CD14-positive monocyte (primary cell): ENCODE data around the gene RYR3. TPM values are rescaled to one million over a fixed set of nuclear protein-coding genes. Genes with fewer than 3 reads are reported as not detected.

ENCODE experiments used
- DNase-seq, 3 donors: peaks; one replicate each; pipeline ENCODE4 v3.0.0-alpha.2; 2011 to 2022
- H2AFZ ChIP-seq: 2 replicates; pipeline ENCODE4 v1.6.0; 2012; ENCODE audit warnings: mild to moderate bottlenecking, low read depth, low read length, inconsistent platforms; ENCODE audit not compliant: insufficient read depth, poor library complexity, severe bottlenecking
- H3K27ac ChIP-seq, 2 donors: 1 replicate in 1 of 2; 2 replicates in 1 of 2; pipeline ENCODE4 v1.5.1; 2012 to 2013; ENCODE audit warnings: low read length in 2 of 2, control low read depth in 1 of 2, inconsistent platforms in 1 of 2, low read depth in 1 of 2, mild to moderate bottlenecking in 1 of 2
- H3K27me3 ChIP-seq, 2 donors: one replicate each; pipeline versions ENCODE4 v1.6.0 to v1.6.1; 2011 to 2013; ENCODE audit warnings: low read length in 2 of 2; ENCODE audit not compliant: control insufficient read depth in 2 of 2, insufficient read depth in 2 of 2
- H3K36me3 ChIP-seq, 2 donors: replicated peaks in 1 of 2; 1 replicate in 1 of 2; 2 replicates in 1 of 2; pipeline versions ENCODE4 v1.5.1 to v1.6.1; 2012 to 2013; ENCODE audit warnings: low read length in 2 of 2, control low read depth in 1 of 2, inconsistent platforms in 1 of 2, mild to moderate bottlenecking in 1 of 2; ENCODE audit not compliant: insufficient read depth in 2 of 2, control insufficient read depth in 1 of 2
- H3K4me1 ChIP-seq, 2 donors: 1 replicate in 1 of 2; 2 replicates in 1 of 2; pipeline versions ENCODE4 v1.5.1 to v1.6.1; 2012 to 2013; ENCODE audit warnings: low read length in 2 of 2, control low read depth in 1 of 2, inconsistent platforms in 1 of 2, mild to moderate bottlenecking in 1 of 2, moderate library complexity in 1 of 2; ENCODE audit not compliant: insufficient read depth in 2 of 2, control insufficient read depth in 1 of 2
- H3K4me2 ChIP-seq: replicated peaks from 2 replicates; pipeline ENCODE3; 2012; ENCODE audit warnings: low read length, moderate library complexity, mild to moderate bottlenecking; ENCODE audit not compliant: poor library complexity, severe bottlenecking; ENCODE audit errors: extremely low read depth
- H3K4me3 ChIP-seq, 3 experiments: fragments of 200-600 bp in 1 of 3; sonication (generic) in 1 of 3; replicated peaks in 1 of 3; 1 replicate in 2 of 3; 2 replicates in 1 of 3; pipeline ENCODE4 v1.5.1; 2011 to 2013; ENCODE audit warnings: low read length in 3 of 3, mild to moderate bottlenecking in 3 of 3, control low read depth in 2 of 3, low read depth in 2 of 3, inconsistent platforms in 1 of 3, moderate library complexity in 1 of 3
- H3K79me2 ChIP-seq: 2 replicates; pipeline ENCODE4 v1.6.0; 2012; ENCODE audit warnings: mild to moderate bottlenecking, control low read depth, inconsistent platforms, low read length, moderate library complexity; ENCODE audit not compliant: insufficient read depth
- H3K9ac ChIP-seq: 2 replicates; pipeline ENCODE4 v1.6.0; 2017; ENCODE audit warnings: low read length, mild to moderate bottlenecking; ENCODE audit not compliant: insufficient read depth, poor library complexity, severe bottlenecking
- H3K9me3 ChIP-seq, 2 donors: replicated peaks in 1 of 2; 1 replicate in 1 of 2; 2 replicates in 1 of 2; pipeline versions ENCODE4 v1.5.1 to v1.6.1; 2012 to 2013; ENCODE audit warnings: low read length in 2 of 2, control low read depth in 1 of 2; ENCODE audit not compliant: control insufficient read depth in 1 of 2, insufficient read depth in 1 of 2
- H4K20me1 ChIP-seq: 2 replicates; pipeline ENCODE4 v1.6.0; 2012; ENCODE audit warnings: mild to moderate bottlenecking, low read length, control low read depth, moderate library complexity; ENCODE audit not compliant: insufficient read depth
- H3K27ac Mint-ChIP-seq, 7 donors: one replicate each; pipeline ENCODE4 v1.8.0; 2020; ENCODE audit warnings: mild to moderate bottlenecking in 7 of 7, mixed read lengths in 7 of 7, moderate library complexity in 6 of 7, inconsistent platforms in 2 of 7
- H3K27me3 Mint-ChIP-seq, 3 donors: one replicate each; pipeline ENCODE4 v1.8.0; 2021 to 2022; ENCODE audit warnings: low read depth in 3 of 3, mild to moderate bottlenecking in 3 of 3, mixed read lengths in 3 of 3, moderate library complexity in 3 of 3, inconsistent platforms in 1 of 3
- H3K36me3 Mint-ChIP-seq, 2 donors: one replicate each; pipeline ENCODE4 v1.8.0; 2020; ENCODE audit warnings: mixed read lengths in 2 of 2, inconsistent platforms in 1 of 2, mild to moderate bottlenecking in 1 of 2
- H3K4me1 Mint-ChIP-seq: one replicate; pipeline ENCODE4 v1.8.0; 2020; ENCODE audit warnings: mild to moderate bottlenecking, mixed read lengths
- H3K4me3 Mint-ChIP-seq, 2 donors: one replicate each; pipeline ENCODE4 v1.8.0; 2020; ENCODE audit warnings: mild to moderate bottlenecking in 2 of 2, mixed read lengths in 2 of 2, moderate library complexity in 1 of 2
- H3K9me3 Mint-ChIP-seq, 7 donors: one replicate each; pipeline ENCODE4 v1.8.0; 2020 to 2022; ENCODE audit warnings: mixed read lengths in 7 of 7, mild to moderate bottlenecking in 6 of 7, moderate library complexity in 6 of 7, inconsistent platforms in 2 of 7
- WGBS: methylation state at CpG from one replicate; pipeline ENCODE4 v1.1.5; 2013; ENCODE audit warnings: missing lambda C conversion rate; ENCODE audit not compliant: insufficient coverage; 5-methylcytosine and 5-hydroxymethylcytosine counted together
- intact Hi-C, 2 donors: fragments of 100-400 bp; cut with micrococcal nuclease; formaldehyde crosslinking; loops; one replicate each; pipeline versions ENCODE4 v1.15.0 to v1.15.1; 2023
- polyA plus RNA-seq, 3 donors: library from polyadenylated mRNA; depleted of rRNA in 1 of 3; unstranded in 2 of 3; stranded (reverse) in 1 of 3; fragments of 300-500 nt in 2 of 3; fragments of >200 nt in 1 of 3; fragmentation: Illumina TruSeq in 2 of 3; gene quantifications; 1 replicate in 2 of 3; 2 replicates in 1 of 3; pipeline ENCODE4 v1.2.3, GENCODE V29; 2012 to 2021
- TF ChIP-seq, protein P1 (sequence below): fragments of 200-600 bp; IDR thresholded peaks from one replicate; pipeline ENCODE4 v1.8.0; 2022; ENCODE audit warnings: antibody characterized with exemption, mild to moderate bottlenecking

Gene RYR3
- polyA plus RNA-seq, 3 donors: not detected

DNA sequence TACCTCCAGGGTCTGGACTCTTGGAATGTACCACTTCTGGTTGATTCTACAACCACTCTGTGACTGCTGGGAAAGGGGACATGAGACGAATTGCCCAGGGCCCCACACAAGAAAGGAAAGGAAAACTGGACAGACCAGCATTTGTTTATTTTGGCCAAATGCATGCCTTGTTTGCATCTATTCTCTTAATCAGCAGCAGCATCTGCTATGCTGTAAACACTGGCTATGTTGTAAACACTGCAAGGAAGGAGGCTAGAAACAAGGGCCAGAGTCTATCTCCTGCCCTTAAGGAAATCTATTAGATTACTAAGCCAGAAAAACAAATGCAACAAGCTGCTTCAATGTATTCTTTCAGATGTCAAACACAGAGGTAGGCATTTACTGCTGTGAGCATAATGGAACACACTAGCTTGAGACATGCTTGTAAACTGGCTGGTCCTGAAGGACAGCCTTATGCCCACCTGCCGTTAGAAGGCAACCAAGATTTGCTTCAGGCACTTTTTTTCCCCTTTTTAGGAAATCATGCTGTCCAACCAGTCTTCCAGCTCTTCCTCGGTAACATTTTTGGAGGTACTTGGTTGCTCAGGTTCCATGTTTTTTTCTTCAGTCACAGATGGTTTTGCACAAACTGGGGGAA, 555.5 kb downstream of the RYR3 start:
- H3K9me3 ChIP-seq: no peaks in the 10 kb centered on the region
- H3K4me3 ChIP-seq: no peak overlapping the region
- H3K27me3 ChIP-seq: no peaks in the 10 kb centered on the region
- H3K27ac ChIP-seq: no peak overlapping the region
- no peaks in the 10 kb centered on the region for H3K4me1 ChIP-seq
- no peaks in the 10 kb centered on the region for H4K20me1 ChIP-seq
- no peaks in the 10 kb centered on the region for H3K79me2 ChIP-seq
- Mint-ChIP-seq H3K4me3 (no peak overlapping the region), H3K4me1 (no peaks in the 10 kb centered on the region), H3K36me3 (peaks cover 2 to 6% of the 10 kb centered on the region in 2 donors), H3K27me3 (no peaks in the 10 kb centered on the region), H3K27ac (no peak overlapping the region), H3K9me3 (peaks cover 0 to 2% (median 0%) of the 10 kb centered on the region in 7 donors)
- H3K36me3 ChIP-seq: no peaks in the 10 kb centered on the region
- TF ChIP-seq, protein P1, sequence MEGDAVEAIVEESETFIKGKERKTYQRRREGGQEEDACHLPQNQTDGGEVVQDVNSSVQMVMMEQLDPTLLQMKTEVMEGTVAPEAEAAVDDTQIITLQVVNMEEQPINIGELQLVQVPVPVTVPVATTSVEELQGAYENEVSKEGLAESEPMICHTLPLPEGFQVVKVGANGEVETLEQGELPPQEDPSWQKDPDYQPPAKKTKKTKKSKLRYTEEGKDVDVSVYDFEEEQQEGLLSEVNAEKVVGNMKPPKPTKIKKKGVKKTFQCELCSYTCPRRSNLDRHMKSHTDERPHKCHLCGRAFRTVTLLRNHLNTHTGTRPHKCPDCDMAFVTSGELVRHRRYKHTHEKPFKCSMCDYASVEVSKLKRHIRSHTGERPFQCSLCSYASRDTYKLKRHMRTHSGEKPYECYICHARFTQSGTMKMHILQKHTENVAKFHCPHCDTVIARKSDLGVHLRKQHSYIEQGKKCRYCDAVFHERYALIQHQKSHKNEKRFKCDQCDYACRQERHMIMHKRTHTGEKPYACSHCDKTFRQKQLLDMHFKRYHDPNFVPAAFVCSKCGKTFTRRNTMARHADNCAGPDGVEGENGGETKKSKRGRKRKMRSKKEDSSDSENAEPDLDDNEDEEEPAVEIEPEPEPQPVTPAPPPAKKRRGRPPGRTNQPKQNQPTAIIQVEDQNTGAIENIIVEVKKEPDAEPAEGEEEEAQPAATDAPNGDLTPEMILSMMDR: no peak
- no peak for DNase-seq
- H3K9ac ChIP-seq: no peak overlapping the region
- H2AFZ ChIP-seq: no peak overlapping the region
- intact Hi-C loops: no loop called here
- H3K4me2 ChIP-seq: no peak overlapping the region
- 97% methylated on average over 3 of the region's 3 CpGs for WGBS

DNA sequence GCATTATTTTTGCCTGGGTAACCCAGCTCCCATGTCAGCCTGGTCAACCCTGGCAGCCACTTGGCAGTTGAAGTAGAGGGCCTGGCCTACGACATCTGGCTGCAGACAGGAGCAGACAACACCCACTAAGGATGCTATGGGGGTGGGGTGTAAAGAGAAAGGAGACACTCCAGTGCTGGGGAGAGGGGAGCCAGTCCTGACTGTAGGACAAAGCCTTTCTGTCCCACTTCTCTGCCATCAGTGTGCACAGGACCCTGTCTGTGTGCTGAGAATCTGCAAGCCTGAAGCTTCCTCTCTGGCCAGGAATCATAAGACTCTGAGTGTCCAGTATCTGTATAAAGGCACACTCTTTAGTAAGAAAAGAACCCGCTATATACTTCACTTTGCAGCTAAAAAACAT, 561.2 kb downstream of the RYR3 start:
- 100% methylated on average over 1 of the region's 2 CpGs for WGBS
- intact Hi-C loops: no loop called here
- no peak overlapping the region for H3K27ac Mint-ChIP-seq

More for the DNA sequence above, 561.2 kb downstream of the RYR3 start:
- Histone ChIP-seq H3K27me3 (no peaks in the 10 kb centered on the region), H3K79me2 (no peaks in the 10 kb centered on the region), H3K4me3 (no peak overlapping the region), H2AFZ (no peak overlapping the region), H3K4me2 (no peak overlapping the region), H3K9me3 (no peaks in the 10 kb centered on the region), H3K9ac (no peak overlapping the region), H4K20me1 (no peaks in the 10 kb centered on the region), H3K36me3 (no peaks in the 10 kb centered on the region), H3K4me1 (no peaks in the 10 kb centered on the region), H3K27ac (no peak overlapping the region)
- DNase-seq: no peak
- H3K9me3 Mint-ChIP-seq: peaks cover 0 to 1% (median 0%) of the 10 kb centered on the region in 7 donors
- H3K36me3 Mint-ChIP-seq: no peaks in the 10 kb centered on the region
- no peaks in the 10 kb centered on the region for H3K4me1 Mint-ChIP-seq
- H3K27me3 Mint-ChIP-seq: no peaks in the 10 kb centered on the region
- TF ChIP-seq, protein P1: no peak
- H3K4me3 Mint-ChIP-seq: no peak overlapping the region
